Thyroid gland (tissue), 4 donors: ENCODE measurements around the gene TSPAN5. TPM values are rescaled to one million over a fixed set of nuclear protein-coding genes. Genes with fewer than 3 reads are reported as not detected.

Experiments used
- DNase-seq, 2 donors: peaks; one replicate each; pipeline ENCODE4 v3.0.0-alpha.2; 2019
- H3K27ac ChIP-seq, 3 donors: fragments of 200-600 bp; sonication (generic); 1 replicate in 2 of 3; 2 replicates in 1 of 3; pipeline ENCODE4 v1.5.1; 2016 to 2019; ENCODE audit warnings: mild to moderate bottlenecking in 1 of 3, moderate library complexity in 1 of 3
- H3K27me3 ChIP-seq: fragments of 200-600 bp; sonication (generic); one replicate; pipeline ENCODE4 v1.5.1; 2019
- H3K36me3 ChIP-seq, 2 donors: fragments of 200-600 bp; sonication (generic); one replicate each; pipeline ENCODE4 v1.5.1; 2016 to 2019
- H3K4me1 ChIP-seq, 2 donors: fragments of 200-600 bp; sonication (generic); one replicate each; pipeline ENCODE4 v1.5.1; 2017 to 2019
- H3K4me3 ChIP-seq, 3 donors: fragments of 200-600 bp; sonication (generic); replicated peaks in 1 of 3; 1 replicate in 2 of 3; 2 replicates in 1 of 3; pipeline ENCODE4 v1.5.1; 2016; ENCODE audit warnings: mild to moderate bottlenecking in 1 of 3
- H3K9me3 ChIP-seq: fragments of 200-600 bp; sonication (generic); one replicate; pipeline ENCODE4 v1.5.1; 2017
- POLR2A ChIP-seq, 2 donors: fragments of 450-650 bp; IDR thresholded peaks; one replicate each; pipeline ENCODE4 v1.6.1; 2017; ENCODE audit warnings: antibody characterized with exemption in 2 of 2, mild to moderate bottlenecking in 2 of 2, moderate library complexity in 1 of 2
- WGBS, 2 donors: methylation state at CpG; one replicate each; pipeline ENCODE4 v1.1.5; 2017; 5-methylcytosine and 5-hydroxymethylcytosine counted together
- intact Hi-C: fragments of 100-400 bp; cut with DNase I; formaldehyde crosslinking; loops from one replicate; pipeline ENCODE4 v1.15.1; 2023
- total RNA-seq, 4 donors: library from RNA; depleted of rRNA; stranded (reverse); fragments of >200 nt; gene quantifications; one replicate each; pipeline ENCODE4 v1.2.3, GENCODE V29; 2016
- TF ChIP-seq, protein P1 (sequence below), 6 experiments: fragments of 200-600 bp in 3 of 6; fragments of 450-650 bp in 3 of 6; sonication (generic) in 3 of 6; IDR thresholded peaks; one replicate each; pipeline ENCODE4 v1.5.1; 2016 to 2019; ENCODE audit warnings: antibody characterized with exemption in 6 of 6, mild to moderate bottlenecking in 2 of 6, inconsistent platforms in 1 of 6, moderate library complexity in 1 of 6

Gene TSPAN5
- total RNA-seq, 4 donors from 2014 or later: 26.4 to 48.0 (median 29.1) TPM

- 74 to 82% methylated on average over 1 of the region's 1 CpG for WGBS, 2 donors
- Histone ChIP-seq H3K4me3 (no peak overlapping the region), H3K9me3 (no peaks in the 10 kb centered on the region), H3K4me1 (no peaks in the 10 kb centered on the region), H3K36me3 (no peaks in the 10 kb centered on the region), H3K27ac (no peak overlapping the region), H3K27me3 (no peaks in the 10 kb centered on the region)
- no peak for TF ChIP-seq POLR2A (IDR thresholded peaks at IDR 0.05)
- TF ChIP-seq, protein P1, sequence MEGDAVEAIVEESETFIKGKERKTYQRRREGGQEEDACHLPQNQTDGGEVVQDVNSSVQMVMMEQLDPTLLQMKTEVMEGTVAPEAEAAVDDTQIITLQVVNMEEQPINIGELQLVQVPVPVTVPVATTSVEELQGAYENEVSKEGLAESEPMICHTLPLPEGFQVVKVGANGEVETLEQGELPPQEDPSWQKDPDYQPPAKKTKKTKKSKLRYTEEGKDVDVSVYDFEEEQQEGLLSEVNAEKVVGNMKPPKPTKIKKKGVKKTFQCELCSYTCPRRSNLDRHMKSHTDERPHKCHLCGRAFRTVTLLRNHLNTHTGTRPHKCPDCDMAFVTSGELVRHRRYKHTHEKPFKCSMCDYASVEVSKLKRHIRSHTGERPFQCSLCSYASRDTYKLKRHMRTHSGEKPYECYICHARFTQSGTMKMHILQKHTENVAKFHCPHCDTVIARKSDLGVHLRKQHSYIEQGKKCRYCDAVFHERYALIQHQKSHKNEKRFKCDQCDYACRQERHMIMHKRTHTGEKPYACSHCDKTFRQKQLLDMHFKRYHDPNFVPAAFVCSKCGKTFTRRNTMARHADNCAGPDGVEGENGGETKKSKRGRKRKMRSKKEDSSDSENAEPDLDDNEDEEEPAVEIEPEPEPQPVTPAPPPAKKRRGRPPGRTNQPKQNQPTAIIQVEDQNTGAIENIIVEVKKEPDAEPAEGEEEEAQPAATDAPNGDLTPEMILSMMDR (IDR thresholded peaks at IDR 0.05): no peak
- DNase-seq: no peak
- intact Hi-C loops: no loop called here
Measured at GRCh38 chr4:98687876-98688275, 29.5 kb upstream of the TSPAN5 start.

- no peak overlapping the region for H3K27ac ChIP-seq
- H3K4me3 ChIP-seq: no peak overlapping the region
- H3K27me3 ChIP-seq: no peaks in the 10 kb centered on the region
- no peaks in the 10 kb centered on the region for H3K4me1 ChIP-seq
- DNase-seq: no peak
- H3K36me3 ChIP-seq: no peaks in the 10 kb centered on the region
- TF ChIP-seq, protein P1 (IDR thresholded peaks at IDR 0.05): no peak
- no peak for TF ChIP-seq POLR2A (IDR thresholded peaks at IDR 0.05)
- intact Hi-C loops: no loop called here
- no peaks in the 10 kb centered on the region for H3K9me3 ChIP-seq
- 61 to 68% methylated on average over 1 of the region's 1 CpG for WGBS, 2 donors
Measured at GRCh38 chr4:98686847-98687246, 28.4 kb upstream of the TSPAN5 start.

DNA sequence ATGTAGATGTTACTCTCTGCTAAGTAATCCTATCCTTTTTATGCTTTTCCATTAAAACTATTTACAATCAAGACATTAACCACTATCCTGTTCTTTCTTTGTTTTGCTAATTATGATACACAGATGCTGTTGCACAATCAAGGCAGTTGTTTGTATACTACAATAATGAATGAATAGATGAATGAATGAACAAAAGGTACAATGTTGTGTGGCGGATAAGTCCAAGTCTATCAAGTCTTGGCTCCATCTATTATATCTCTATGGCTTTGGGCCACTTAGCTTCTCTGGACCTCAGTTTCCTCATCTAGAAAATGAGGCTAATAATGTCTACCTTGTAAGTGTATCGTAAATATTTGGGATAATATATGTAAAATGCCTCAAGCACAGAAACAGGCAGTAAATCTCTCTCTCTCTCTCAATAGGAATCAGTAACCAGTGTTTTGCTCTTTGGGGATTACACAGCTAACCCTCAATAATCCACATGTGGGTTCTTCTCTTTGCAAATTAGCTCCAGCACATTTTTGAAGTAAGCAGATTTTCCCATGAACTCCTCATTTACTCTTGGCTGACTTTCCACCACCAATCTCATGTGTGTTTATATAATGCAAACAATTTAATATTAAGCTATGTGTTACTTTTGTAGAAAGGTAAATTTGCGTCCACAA, 27.8 kb upstream of the TSPAN5 start:
- H3K27me3 ChIP-seq: no peaks in the 10 kb centered on the region
- no peak for DNase-seq
- H3K4me3 ChIP-seq: no peak overlapping the region
- H3K4me1 ChIP-seq: no peaks in the 10 kb centered on the region
- H3K27ac ChIP-seq: no peak overlapping the region
- H3K9me3 ChIP-seq: no peaks in the 10 kb centered on the region
- WGBS, 2 donors: 90 to 99% methylated on average over 3 of the region's 3 CpGs
- H3K36me3 ChIP-seq: no peaks in the 10 kb centered on the region
- intact Hi-C loops: no loop called here
- TF ChIP-seq, protein P1 (IDR thresholded peaks at IDR 0.05): no peak
- TF ChIP-seq POLR2A (IDR thresholded peaks at IDR 0.05): no peak

- intact Hi-C loops: no loop called here
- Histone ChIP-seq H3K4me3 (no peak overlapping the region), H3K27ac (no peak overlapping the region), H3K4me1 (no peaks in the 10 kb centered on the region), H3K9me3 (no peaks in the 10 kb centered on the region), H3K27me3 (no peaks in the 10 kb centered on the region), H3K36me3 (no peaks in the 10 kb centered on the region)
- 79 to 83% methylated on average over 8 of the region's 8 CpGs for WGBS, 2 donors
- no peak for TF ChIP-seq POLR2A (IDR thresholded peaks at IDR 0.05)
- TF ChIP-seq, protein P1 (IDR thresholded peaks at IDR 0.05): no peak
- no peak for DNase-seq
Measured at GRCh38 chr4:98685225-98686042, 27.0 kb upstream of the TSPAN5 start.

DNA sequence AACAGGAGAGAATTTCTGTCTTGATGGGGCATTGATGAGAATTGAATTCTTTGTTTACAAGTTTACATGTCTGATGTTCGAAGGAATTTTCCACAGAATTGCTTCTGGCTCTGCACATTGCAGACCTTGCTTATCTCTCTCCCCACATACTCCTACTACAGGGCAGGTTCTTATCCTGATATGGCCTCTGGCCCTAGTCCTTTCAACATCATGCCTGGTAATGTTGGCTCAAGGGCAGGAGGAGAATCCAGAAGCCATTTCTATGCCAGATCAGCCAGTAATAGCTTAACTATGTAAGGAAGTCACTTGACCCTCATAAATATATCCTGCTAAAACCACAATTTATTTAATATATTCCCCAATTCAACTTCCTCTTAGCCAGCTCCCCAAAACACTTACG, 24.3 kb upstream of the TSPAN5 start:
- intact Hi-C loops: no loop called here
- H3K4me3 ChIP-seq: no peak overlapping the region
- no peaks in the 10 kb centered on the region for H3K36me3 ChIP-seq
- no peak for DNase-seq
- no peaks in the 10 kb centered on the region for H3K4me1 ChIP-seq
- no peak overlapping the region for H3K27ac ChIP-seq
- TF ChIP-seq, protein P1 (IDR thresholded peaks at IDR 0.05): no peak
- TF ChIP-seq POLR2A (IDR thresholded peaks at IDR 0.05): no peak
- WGBS, 2 donors: 85 to 89% methylated on average over 2 of the region's 2 CpGs
- no peaks in the 10 kb centered on the region for H3K9me3 ChIP-seq
- no peaks in the 10 kb centered on the region for H3K27me3 ChIP-seq
